GM19395 (cell line): ENCODE data around the gene FGD1.
"Not testable (repeated sequence)": the region's sequence is repeated elsewhere in the genome, so short reads cannot be mapped to it uniquely, and the experiment has no call there.

Experiments used
- ATAC-seq: cut with Tn5 transposase; IDR thresholded peaks from one replicate; pipeline ENCODE4 v1.9.1; 2021; ENCODE audit warnings: mild to moderate bottlenecking, moderate library complexity; ENCODE audit not compliant: unreplicated experiment

Gene FGD1

GRCh38 chrX:54495814-54496516 is at the start of gene FGD1:
Gene FGD1 (minus strand): TSS chrX:54496234. CDS start chrX:54495432, 802 bp downstream.
- ATAC-seq = no peak

- not testable (repeated sequence) for ATAC-seq
Measured at GRCh38 chrX:54542239-54542638, 46.2 kb upstream of the FGD1 start.

DNA sequence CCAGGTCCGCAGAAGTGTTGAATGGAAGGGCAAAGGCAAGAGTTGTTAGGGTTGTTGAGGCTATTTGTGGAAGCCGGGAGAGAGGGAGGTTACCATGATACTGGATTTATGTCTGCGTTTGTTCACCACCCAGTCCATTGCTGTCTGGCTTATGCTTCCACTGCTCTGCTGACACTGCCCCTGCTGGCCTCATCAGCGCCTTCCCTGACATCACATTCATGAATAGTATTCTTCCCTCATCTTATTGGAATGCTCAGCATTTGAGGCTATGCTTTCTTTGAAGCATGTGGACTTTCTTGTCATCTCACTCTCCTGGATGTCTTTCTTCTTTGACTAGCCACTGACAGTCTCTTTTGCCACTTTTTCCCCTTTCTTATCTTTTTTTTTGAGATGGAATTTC is 44.3 kb upstream of the FGD1 start:
- no peak for ATAC-seq

GRCh38 chrX:54534271-54534670 is 38.2 kb upstream of the FGD1 start:
- no peak for ATAC-seq

DNA sequence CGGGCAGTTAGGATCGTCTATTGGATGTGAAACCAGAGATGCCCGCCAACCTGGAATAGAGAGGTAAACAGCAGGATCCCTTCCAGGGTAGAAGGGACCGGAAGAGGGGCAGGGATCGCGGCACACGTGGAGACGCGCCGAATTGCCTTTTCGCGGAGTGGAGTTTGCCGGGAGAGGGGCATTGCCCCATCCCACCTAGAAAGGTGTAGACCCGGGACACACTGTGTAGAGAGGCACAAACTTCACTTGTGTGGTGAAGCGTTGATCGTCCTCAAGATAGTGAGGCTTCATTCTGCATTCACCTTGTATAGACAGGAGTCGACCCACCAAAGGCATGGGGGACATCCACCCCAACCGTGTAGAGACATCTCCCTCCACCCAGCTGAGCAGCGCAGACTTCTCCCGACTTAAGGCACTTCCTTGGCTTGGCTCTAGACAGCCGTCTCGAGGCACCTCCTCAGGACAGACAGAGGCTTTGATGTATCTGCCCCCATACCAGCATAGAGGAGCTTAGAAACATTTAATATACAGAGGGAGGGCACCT is 34.4 kb upstream of the FGD1 start:
- peak; percentile 28 for ATAC-seq

GRCh38 chrX:54529552-54530356 is 33.7 kb upstream of the FGD1 start, which contains the start of gene GNL3L:
Gene GNL3L (plus strand): TSS chrX:54530219. CDS start chrX:54532567, 2,348 bp downstream.
- peak; percentile 91 for ATAC-seq

DNA sequence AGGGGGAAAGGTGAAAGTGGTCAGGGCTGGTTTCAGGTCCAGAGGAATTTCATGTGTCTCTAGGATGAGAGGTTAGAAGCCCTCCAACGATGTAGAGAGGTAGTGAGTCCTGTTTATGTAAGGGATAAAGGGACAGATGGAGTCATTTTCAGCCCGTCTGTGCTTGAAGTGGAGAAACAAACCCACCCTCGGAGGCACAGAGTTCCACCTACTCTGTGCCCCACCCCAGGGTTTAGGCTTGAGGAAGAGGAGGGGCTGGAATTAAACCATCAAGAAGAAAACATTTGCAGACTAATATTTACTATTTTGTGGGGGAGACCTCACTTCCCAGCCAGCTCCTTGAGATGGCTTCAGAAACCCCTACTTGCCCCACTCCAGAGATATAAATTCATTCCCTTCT is 33.1 kb upstream of the FGD1 start:
- no peak for ATAC-seq

DNA sequence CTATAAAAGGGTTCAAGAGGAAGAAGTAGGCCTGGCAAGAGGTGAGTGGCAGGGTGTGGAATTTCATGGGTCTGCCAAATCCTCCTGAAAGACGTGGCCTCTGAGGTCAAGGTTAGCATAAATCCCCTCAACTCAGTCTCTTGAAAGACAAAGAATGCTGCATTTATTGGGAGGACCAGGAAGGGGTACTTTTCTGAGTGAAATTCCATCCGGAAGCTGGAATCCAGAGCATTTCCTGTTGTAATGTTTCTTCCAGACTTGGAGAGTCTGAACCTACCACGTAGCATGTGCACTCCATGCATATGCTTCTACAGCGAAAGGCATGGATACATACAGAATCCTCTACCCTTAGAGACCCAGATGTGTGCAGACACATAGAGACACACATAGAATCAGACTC is 13.4 kb upstream of the FGD1 start:
- no peak for ATAC-seq

DNA sequence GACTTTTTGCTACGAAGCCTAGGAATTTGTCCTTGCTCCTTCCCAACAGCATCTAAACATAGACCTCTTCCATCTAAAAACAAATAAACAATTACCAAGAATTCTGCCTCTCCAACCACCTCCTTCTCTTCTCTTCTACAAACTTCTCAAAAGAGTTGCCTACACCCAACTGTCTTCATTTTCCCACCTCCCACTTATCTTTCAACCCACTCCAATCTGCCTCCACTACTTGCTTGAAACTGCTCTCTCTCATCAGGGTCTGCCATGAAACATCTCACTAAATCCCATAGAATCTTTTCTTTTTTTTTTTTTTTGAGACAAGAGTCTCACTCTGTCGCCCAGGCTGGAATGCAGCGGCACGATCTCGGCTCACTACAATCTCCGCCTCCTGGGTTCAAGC is 902 bp upstream of the FGD1 start:
- no peak for ATAC-seq

DNA sequence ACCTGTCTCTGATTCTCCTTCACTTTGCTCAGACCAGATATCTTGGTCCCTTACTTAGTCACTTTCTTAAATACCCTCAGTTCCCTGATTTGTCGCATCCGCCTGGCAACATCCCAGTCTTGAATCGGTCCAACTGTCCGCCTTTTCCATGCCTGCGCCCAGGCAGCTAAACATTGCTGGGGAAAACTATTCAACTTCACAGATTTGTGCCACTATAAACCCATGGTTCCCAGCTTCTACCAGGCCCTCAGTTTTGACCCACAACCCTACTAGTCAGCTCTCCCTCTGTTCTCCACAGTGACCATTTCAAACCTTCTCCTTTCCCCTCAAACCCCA is 451 bp upstream of the FGD1 start:
- ATAC-seq = no peak

DNA sequence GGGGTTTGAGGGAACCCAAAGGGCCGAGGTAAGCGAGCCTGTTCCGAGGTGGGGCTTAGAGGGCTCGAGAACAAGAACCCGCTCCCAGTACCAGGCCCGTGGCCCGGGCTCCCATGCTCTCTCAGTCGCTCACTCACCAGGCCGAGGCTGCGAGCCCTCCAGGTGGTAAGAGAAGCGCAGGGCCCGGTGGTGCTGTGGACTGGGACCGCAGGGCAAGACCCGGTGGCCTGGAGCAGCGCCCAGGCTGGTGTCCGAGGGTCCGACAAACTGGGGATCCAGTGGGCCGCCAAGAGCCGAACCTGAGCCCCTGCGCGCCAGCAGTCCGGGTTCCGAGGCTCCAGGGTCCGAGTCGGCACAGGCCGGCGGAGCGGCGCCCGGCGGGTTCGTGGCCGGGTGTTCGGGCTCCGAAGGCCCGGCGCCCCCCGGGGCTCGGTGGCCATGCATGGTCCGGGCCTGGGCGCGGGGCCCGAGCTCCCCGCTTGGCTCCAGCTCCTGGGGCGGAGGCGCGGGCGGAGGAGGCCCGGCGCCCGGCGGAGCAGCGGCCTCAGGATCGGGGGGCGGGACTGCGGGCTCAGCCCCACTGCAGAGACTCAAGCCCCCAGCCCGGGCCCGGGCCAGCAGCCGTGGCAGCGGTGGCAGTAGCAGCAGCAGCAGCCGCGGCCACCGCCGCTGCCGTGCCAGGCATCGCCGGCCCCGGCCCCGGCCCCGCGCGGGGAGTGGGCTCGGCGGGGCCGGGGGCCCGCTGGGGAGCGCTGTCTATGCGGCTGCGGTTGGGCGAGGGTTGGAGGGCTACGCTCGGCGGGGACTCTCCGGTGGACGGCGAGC is 833 bp downstream of the FGD1 start:
- no peak for ATAC-seq

DNA sequence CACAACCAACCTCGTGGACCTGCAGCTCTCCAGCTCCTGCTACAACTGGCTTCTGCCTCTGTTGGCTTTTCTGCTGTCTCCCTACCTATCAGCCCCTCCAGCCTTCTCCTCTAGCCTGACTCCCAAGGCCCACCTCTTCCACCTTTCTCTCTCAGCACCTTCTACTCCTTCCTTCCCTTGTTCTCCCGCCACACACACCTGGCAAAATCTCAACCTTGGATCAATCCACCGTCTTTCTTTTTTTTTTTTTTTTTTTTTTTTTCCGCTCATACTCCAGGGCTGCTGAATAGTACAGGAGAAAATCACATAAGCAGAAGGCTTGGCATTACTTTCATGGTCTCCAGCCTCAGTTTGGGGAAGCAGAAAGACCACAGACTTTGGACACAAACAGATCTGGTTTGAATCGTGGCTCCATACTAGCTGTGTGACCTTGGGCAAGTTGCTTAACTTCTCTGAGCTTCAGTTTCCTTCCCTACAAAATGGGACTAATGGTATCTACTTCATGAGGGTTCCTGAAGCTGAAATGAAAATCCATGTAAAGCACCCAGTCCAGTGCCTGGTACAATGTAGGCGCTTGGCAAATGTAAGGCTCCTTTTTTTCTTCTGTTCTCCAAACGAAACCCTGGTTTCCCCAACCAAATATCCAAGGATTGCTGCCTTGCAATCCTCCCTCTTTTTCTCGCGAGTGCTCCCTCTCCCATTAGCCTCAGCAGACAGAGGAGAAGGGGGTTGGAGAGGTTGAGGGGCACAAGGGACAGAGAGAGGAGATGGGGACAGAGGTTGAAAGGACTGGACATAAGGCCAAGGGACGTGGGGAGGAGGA is 1.7 kb downstream of the FGD1 start:
- ATAC-seq = no peak

DNA sequence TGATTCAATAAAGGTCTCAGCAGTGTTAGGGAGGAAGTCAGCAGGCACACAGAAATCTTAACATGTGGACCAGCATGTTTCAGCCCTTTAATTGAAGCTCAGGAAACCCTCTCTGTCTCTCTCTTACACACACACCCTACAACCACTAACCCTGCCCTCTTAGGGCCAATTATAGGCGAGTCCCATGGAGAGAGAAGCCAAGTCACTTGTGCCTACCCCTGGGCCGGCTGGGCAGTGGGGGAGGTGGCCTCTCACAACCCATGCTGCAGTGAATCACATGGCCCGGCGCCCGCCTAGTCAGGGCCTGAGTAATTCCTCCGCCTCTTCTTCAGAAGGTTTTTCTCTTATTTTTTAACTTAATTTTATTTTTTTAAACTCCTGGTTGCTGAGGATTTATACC is 3.7 kb downstream of the FGD1 start:
- ATAC-seq = no peak

GRCh38 chrX:54489819-54490218 is 6.2 kb downstream of the FGD1 start:
- not testable (repeated sequence) for ATAC-seq

GRCh38 chrX:54484666-54485065 is 11.4 kb downstream of the FGD1 start:
- no peak for ATAC-seq

DNA sequence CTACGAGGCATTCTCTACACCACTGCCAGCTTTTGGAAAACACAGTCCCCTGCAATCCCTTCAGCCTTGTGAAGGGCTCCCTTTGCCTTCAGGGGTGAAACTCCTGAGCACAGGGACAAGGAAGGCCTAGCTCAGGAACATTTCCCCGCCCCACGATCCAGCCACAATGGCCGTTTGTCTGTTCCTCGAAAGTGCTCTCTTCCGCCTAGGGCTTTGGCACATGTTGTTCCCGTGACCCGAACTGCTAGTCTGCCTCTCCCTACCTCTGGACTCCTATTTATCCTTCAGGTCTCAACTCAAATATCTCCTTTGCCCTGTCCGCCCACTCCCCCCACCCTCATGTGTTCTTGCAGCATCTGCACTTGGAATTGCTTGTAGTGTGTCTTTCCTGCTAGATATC is 12.1 kb downstream of the FGD1 start:
- no peak for ATAC-seq

DNA sequence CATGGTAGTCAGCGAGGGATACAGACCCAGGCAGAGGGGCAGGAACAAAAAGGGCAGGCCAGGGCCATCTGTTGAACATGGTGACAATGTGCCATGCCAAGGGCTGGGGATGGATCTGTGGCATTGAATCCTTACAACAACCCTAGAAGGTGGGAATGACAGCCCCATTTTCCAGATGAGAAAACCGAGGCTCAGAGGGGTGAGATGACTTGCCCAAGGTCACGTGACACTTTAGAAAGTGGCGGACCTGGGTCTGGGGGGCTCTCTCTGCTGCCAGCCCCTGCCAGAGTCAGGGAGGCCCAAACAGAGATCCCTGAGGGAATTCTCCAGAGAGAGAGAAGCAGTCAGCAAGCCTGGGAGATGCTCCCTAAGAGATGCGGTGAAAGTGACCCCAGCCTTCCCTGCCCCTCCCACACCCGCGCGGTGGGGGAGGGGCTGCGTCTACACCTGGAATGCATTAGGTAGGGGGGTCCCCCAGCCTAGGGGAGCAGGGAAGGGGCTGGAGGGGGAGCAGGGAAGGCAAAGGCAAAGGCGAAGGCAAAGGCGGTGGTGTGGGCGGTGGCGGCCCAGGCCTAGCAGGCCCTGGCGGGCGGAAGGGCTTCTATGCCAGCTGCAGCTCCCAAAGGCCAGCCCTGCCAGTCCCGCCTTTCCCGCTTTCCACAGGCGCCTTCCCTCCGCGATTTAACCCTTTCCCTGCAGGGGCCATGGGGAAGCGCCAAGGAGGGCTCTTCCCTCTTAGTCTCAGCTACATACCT is 13.0 kb downstream of the FGD1 start:
- no peak for ATAC-seq

DNA sequence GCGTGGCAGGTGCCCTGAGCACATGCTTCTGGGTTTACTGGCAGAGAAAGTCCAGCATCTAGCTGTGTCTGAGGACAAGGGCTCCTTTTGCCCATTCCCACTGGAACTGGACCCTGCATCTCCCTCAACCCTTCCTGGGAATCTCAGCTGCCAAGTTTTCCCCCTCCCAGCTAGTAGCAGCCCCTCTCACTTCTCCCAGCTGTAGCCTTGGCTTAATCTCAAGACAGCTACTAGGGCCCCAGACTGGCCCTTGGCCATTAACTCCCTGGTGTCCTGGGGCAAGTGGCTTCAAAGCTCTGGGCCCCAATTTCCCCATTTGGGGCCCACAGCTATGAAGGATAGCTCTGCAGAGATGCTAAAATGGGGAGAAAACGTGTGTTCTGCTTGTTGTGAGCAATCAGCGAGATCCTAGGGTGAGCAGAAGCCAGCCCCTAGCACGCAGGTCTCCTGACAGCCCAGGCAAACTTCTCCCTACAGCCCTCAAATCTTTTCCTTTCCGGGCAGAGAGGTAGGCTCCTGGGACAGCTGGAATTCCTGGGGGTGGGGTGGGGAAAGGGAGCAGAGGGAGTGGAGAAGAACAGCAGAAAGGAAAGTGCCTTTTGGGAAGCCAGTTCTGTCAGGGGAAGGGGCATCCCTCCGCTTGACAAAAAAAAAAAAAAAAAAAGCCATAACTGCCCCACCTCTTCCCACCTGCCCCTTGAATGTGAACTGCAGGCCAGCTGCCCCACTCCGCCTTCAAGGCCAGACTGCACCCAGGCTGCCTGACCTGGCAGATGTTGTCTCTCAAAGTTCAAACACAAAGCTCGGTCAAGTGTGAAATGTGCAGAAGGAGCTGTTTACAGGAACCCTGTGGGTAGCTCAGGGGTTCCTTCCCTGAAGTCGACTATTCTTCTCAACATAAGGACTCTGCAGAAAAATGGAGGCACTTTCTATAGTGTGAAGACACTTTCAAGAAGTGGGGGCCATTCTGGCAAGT is 16.6 kb downstream of the FGD1 start:
- ATAC-seq = no peak
